Measurements from ENCODE around the gene GTF2I.
"Not testable (repeated sequence)": the region's sequence is repeated elsewhere in the genome, so short reads cannot be mapped to it uniquely, and the experiment has no call there.

The GTF2I gene

GRCh38 chr7:74657692-74658177 is at the start of gene GTF2I:
Gene GTF2I (plus strand): TSS chr7:74657718. CDS start chr7:74689129, 31,411 bp downstream.
- peak; percentile 79 for DNase-seq (ENCODE audit: low read depth, low spot score)

GRCh38 chr7:74612015-74612829 is 45.3 kb upstream of the GTF2I start:
- peak; percentile 87 for DNase-seq (ENCODE audit: low read depth, low spot score)

GRCh38 chr7:74615933-74616780 is 41.4 kb upstream of the GTF2I start:
- DNase-seq (ENCODE audit: low read depth, low spot score), result no peak

DNA sequence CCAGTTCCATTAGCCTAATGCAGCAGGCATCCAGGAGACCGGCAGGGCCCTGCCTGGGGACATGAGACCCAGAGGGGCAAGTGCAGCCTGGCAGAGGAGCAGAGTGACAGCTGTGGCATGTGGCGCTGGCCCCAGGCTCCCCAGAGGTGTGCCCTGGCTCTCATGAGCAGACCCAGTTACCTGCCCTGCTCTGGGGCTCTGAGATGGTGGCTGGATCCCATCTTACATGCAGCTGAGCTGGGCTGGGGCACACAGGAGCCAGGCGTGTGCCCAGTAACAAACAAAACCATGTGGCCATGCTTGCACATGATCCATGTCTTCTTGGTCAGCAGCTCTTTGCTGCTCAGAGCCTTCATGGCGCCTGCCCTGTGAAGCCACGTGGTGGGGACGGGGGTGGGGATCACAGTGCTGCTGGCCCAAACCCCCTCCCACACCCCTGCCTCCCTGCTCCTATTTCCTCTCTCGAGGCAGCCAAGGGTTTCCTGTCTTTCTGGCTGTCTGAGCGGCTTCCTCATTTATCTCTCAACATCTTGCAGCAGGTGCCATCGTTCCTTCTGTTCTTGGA is 40.3 kb upstream of the GTF2I start:
- DNase-seq (ENCODE audit: low read depth, low spot score), result no peak

- no peak for DNase-seq (ENCODE audit: low read depth, low spot score)
Measured at GRCh38 chr7:74619235-74619860, 38.2 kb upstream of the GTF2I start.

GRCh38 chr7:74622228-74622749 is 35.2 kb upstream of the GTF2I start:
- no peak for DNase-seq (ENCODE audit: low read depth, low spot score)

DNA sequence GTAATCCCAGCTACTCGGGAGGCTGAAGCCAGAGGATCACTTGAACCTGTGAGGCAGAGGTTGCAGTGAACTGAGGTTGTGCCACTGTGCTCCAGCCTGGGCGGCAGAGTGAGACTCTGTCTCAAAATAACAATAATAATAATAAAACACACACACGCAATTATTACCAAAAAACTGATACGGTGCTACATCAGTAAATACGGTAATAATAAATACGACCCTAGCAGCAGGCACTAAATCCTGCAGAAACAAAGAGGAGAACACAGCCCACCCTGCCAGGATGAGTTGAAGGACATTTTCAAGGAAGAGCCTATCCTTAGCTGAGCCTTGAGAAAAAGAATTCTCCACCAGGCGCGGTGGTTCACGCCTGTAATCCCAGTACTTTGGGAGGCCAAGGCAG is 34.4 kb upstream of the GTF2I start:
- no peak for DNase-seq (ENCODE audit: low read depth, low spot score)

GRCh38 chr7:74625446-74625845 is 32.1 kb upstream of the GTF2I start:
- no peak for DNase-seq (ENCODE audit: low read depth, low spot score)

DNA sequence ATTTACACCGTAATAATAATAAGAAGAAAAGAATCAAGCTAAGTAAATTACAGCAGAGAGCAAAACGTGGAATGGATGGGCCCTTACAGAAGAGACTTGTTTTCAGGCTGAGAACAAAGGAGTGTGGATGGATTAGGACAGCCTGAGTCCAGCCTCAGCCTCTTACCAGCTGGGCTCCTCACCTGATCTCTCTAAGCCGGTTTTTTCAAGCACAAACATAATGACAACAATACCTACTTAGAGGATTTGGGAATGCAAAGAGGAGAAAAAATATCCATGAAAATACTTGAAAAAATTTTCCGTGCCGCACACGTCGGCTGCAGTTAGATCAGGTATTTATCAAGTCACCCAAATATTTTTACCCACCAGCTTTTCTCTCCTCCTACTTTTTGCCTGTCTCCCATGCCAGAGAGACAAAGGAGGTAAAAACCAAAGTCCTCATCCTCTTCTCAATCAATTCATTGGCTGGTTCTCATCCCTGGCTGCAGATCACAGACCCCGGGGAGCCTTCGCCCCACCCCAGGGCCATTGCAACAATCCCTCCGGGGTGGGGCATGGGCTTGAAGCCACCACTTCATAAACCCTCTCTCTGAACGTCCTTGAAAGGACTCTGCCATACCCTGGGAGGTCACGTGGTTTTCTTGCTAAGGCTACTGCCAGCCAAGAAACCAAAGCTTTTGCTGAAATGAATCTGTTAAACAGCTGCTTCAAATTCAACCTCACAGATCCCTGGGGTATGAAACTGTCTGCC is 29.7 kb upstream of the GTF2I start:
- DNase-seq (ENCODE audit: low read depth, low spot score), result peak; percentile 51

DNA sequence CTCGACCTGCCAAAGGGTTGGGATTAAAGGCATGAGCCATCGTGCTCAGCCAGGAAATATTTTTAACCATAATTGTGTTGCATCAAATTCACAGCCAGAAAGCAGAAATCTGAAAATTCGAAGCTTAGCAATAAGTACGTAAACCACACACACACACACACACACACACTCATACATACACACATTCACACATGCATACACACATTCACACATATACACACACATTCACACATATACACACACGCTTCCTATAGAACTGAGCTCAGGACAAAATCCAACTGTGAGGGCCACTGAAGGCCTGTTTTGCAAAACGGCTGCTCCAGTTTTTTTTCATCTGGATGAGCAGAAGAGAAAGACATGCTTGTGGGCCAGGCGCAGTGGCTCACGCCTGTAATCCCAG is 25.0 kb upstream of the GTF2I start:
- no peak for DNase-seq (ENCODE audit: low read depth, low spot score)

DNA sequence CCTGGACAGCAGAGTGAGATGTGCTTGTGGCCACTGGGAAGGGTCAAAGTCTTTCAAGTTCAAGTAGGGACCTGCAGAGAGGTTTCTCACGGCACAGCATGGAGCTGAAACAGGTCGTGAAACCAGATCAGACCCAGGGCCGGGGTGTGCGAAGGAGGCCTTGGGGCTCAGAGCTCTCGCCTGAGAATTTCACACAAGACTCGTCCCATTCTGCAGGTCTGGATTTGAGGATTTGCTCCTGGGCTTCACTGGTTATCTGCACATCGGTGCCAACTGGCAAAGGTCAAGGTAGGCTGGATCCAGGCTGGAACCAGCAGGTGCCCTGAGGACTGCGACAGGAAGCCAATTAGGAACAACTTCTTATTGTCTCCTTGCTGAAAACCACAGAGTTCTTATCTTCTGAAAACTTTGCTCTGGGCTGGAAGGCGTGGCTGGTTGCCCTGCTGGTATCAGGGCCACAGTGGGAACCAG is 24.0 kb upstream of the GTF2I start:
- no peak for DNase-seq (ENCODE audit: low read depth, low spot score)

DNA sequence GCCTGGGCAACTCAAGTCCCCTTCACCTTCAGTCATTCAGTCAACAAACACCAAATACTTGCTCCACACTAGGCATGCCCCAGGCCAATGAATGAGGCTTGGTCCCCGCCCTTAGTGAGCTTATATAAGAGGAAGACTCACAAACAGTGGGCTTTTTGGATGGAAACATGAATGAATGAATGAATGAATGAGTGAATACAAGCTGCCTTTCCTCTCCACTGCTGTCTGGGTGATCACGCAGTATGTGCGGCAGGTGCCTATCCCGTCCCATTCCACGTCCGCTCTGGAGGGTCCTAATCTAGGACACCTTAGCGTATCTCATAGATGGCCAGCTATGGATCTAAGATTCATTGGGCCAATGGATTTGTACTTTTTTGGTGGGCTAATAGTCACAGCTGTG is 19.8 kb upstream of the GTF2I start:
- no peak for DNase-seq (ENCODE audit: low read depth, low spot score)

DNA sequence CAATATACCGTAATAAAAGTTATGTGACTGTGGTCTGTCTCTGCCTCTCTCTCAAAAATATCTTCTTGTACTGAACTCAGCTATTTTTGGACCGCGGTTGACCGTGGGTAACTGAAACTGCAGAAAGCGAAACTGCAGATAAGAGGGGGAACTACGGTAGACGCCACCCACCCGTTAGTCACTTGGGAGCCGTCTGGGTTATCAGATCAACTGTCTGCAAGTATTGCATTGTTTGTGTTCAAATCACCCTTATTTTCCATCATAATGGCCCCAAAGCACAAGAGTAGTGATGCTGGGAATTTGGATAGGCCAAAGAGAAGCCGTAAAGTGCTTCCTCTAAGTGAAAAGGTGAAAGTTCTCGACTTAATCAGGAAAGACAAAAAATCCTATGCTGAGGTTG is 7.5 kb upstream of the GTF2I start:
- peak; percentile 73 for DNase-seq (ENCODE audit: low read depth, low spot score)

- DNase-seq (ENCODE audit: low read depth, low spot score), result not testable (repeated sequence)
Measured at GRCh38 chr7:74650493-74651132, 6.9 kb upstream of the GTF2I start.

GRCh38 chr7:74651133-74651504 is 6.4 kb upstream of the GTF2I start:
- DNase-seq (ENCODE audit: low read depth, low spot score), result not testable (repeated sequence)

GRCh38 chr7:74653686-74654181 is 3.8 kb upstream of the GTF2I start:
- DNase-seq (ENCODE audit: low read depth, low spot score), result no peak

DNA sequence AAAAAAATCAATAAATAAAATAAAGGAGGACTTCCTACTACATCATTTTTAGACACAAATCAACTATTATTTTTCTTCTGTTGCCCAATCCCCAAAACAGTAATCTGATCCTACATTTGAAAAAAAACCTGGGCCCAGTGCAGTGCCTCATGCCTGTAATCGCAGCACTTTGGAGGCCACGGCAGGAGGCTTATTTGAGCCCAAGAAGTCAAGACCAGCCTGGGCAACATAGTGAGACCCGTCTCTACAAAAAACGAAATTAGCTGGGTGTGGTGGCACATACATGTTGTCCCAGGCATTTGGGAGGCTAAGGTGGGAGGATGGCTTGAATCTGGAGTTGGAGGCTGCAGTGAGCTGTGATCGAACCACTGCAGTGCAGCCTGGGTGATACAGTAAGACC is 2.7 kb upstream of the GTF2I start:
- DNase-seq (ENCODE audit: low read depth, low spot score), result no peak

GRCh38 chr7:74655324-74655723 is 2.2 kb upstream of the GTF2I start:
- DNase-seq (ENCODE audit: low read depth, low spot score), result no peak

- DNase-seq (ENCODE audit: low read depth, low spot score), result peak; percentile 20
Measured at GRCh38 chr7:74655768-74656440, 1.6 kb upstream of the GTF2I start.
